CMK (cell line): ENCODE measurements around the gene ATG7.

Experiments used
- DNase-seq: peaks from one replicate; pipeline ENCODE4 v3.0.0-alpha.2; 2010; ENCODE audit warnings: low read depth

ATG7 gene

GRCh38 chr3:11356269-11356668, 84.1 kb downstream of the ATG7 start:
- no peak for DNase-seq

- no peak for DNase-seq
Observed at GRCh38 chr3:11362600-11362999, 90.4 kb downstream of the ATG7 start.

- no peak for DNase-seq
Observed at GRCh38 chr3:11363715-11364114, 91.5 kb downstream of the ATG7 start.

- no peak for DNase-seq
Observed at GRCh38 chr3:11364181-11364580, 92.0 kb downstream of the ATG7 start.

- no peak for DNase-seq
Observed at GRCh38 chr3:11367143-11367693, 95.0 kb downstream of the ATG7 start.

GRCh38 chr3:11370191-11370590, 98.0 kb downstream of the ATG7 start:
- DNase-seq = no peak

GRCh38 chr3:11370966-11371365, 98.8 kb downstream of the ATG7 start:
- DNase-seq = no peak

GRCh38 chr3:11371747-11372146, 99.5 kb downstream of the ATG7 start:
- no peak for DNase-seq

GRCh38 chr3:11373235-11373634, 101.0 kb downstream of the ATG7 start:
- no peak for DNase-seq

GRCh38 chr3:11373654-11374053, 101.5 kb downstream of the ATG7 start:
- no peak for DNase-seq

GRCh38 chr3:11375333-11376088, 103.3 kb downstream of the ATG7 start:
- no peak for DNase-seq

GRCh38 chr3:11377719-11378118, 105.5 kb downstream of the ATG7 start:
- DNase-seq = no peak

- no peak for DNase-seq
Observed at GRCh38 chr3:11379238-11379823, 107.1 kb downstream of the ATG7 start.

GRCh38 chr3:11379824-11380701, 107.9 kb downstream of the ATG7 start:
- no peak for DNase-seq

- DNase-seq = no peak
Observed at GRCh38 chr3:11381141-11381540, 108.9 kb downstream of the ATG7 start.

GRCh38 chr3:11381563-11381962, 109.4 kb downstream of the ATG7 start:
- DNase-seq = no peak

- no peak for DNase-seq
Observed at GRCh38 chr3:11382146-11382745, 110.0 kb downstream of the ATG7 start.

GRCh38 chr3:11384074-11384473, 111.9 kb downstream of the ATG7 start:
- DNase-seq = no peak

GRCh38 chr3:11385326-11385725, 113.1 kb downstream of the ATG7 start:
- DNase-seq = no peak

GRCh38 chr3:11385891-11386290, 113.7 kb downstream of the ATG7 start:
- DNase-seq = no peak

GRCh38 chr3:11386465-11387113, 114.4 kb downstream of the ATG7 start:
- DNase-seq = no peak
